Measurements from ENCODE around the gene HNRNPM.

HNRNPM gene

DNA sequence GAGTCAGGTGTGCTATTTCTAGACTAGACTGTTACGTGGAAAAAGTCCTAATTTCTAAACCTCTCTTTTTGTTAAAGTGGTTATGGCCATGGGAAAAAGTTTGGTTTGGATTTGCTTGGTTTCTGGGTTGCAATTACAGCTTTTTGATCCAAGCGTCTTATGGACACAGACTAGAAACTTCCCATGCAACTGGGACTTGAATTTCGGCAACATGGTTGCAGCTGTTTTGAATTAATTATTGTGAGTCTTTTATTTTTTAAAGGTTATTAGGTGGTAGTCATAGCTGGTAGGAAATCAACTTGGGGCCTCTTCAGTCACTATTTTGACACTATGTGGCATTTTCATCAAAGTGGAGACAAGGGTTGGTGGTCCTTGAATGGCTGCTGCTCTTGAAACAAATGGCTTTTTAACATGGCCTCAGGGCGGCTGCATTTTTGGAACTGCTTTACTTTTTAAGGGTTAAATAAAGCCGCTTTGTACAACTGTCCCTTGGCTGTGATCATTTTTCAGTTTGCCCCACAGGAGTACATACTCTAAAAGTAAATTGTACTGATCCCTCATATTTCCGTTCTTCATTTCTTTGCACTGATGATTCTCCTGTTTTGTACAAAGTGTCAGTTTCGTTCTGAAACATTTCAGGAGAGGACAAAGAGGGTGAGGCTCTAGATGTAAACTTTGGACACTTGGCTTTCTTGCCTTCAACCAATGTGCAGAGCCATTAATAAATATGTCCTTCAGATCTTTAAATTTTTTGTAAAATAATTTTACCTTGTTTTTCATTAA, 15.9 kb downstream of the HNRNPM start:
- no peak for DNase-seq

DNA sequence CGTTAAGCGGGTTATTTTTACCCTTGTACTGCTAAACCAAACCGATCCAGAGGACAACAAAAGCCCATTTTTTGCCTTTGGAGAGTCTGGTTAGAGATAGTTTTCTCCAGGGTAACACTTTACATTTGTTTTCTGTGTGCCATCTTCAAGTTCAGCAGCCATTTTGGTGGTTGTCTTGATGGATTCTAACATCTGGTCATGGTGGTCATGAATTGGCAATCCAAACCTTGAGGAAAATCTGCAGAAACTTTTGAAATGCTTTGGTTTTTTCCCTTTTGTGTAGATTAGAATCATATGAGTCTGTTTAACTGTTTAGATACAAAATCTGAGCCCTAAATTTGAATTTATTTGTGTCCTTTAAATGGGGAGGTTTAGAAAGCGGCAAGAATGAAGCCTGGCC, 16.6 kb downstream of the HNRNPM start:
- no peak for DNase-seq

GRCh38 chr19:8461891-8462290, 17.1 kb downstream of the HNRNPM start:
- DNase-seq: no peak

DNA sequence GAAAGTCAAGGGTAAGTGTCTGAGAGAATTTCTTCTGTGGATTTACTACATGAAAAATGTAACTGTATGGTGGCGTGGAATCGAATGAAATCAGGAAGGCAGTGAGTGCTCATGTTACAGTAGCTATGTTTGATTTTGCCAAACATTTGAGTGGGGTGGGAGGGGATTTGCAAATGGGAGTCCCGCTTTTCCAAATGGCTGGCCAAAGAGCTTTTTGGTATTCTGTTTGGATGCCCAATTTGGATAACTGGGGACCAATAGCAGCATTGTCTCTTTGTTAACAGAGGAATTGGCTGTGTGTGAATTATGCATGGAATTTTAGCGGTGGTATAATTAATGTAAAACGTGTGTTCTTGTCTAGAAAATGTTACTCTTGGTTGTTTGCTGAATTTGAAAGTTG, 17.8 kb downstream of the HNRNPM start:
- DNase-seq: no peak

DNA sequence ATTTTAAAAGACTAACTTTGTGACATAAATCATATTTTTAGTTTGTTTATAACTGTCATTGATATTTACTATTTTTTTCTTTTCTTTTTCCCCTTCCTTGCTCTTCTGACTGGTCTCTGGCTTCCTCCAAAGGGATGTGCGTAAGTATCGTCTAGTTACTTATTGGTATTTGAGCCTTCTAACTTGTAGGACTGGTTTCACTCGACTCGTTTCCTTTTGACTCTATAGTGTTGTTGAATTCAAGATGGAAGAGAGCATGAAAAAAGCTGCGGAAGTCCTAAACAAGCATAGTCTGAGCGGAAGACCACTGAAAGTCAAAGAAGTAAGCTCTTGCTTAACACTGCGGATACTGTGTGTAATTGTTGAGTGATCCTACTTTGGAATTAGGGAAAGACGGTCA, 18.6 kb downstream of the HNRNPM start:
- DNase-seq: no peak

DNA sequence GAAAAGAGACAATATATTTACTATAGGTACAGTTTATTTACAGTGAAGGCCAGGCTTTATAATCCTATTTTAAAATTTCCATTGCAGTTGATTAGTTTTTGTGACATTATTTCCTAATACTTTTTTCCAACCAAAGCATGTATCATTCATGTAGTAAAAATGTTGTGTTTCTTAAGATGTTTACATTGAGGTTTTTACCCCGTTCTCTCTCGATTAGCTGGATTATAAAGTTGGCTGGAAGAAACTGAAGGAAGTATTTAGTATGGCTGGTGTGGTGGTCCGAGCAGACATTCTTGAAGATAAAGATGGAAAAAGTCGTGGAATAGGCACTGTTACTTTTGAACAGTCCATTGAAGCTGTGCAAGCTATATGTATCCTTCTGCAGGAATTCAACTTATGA, 21.2 kb downstream of the HNRNPM start:
- DNase-seq: no peak

DNA sequence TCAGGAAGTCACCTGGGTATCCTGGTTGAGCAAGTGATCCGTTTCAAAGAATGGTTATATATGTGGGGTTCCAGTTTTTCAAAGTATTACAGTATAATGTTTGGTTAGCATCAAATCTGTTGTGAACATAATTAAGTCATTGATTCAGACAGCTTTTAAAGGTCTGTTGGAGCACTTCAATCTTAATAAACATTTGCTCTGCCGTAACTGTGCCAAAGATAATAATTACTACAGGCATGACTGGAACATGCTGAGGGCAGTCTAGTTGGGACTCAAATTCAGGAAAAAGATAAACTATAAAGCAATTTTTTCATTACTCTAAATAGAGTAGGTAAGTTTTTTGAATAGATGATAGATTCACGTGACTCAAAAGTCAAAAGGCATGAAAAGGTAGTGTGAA, 23.3 kb downstream of the HNRNPM start:
- DNase-seq: no peak

DNA sequence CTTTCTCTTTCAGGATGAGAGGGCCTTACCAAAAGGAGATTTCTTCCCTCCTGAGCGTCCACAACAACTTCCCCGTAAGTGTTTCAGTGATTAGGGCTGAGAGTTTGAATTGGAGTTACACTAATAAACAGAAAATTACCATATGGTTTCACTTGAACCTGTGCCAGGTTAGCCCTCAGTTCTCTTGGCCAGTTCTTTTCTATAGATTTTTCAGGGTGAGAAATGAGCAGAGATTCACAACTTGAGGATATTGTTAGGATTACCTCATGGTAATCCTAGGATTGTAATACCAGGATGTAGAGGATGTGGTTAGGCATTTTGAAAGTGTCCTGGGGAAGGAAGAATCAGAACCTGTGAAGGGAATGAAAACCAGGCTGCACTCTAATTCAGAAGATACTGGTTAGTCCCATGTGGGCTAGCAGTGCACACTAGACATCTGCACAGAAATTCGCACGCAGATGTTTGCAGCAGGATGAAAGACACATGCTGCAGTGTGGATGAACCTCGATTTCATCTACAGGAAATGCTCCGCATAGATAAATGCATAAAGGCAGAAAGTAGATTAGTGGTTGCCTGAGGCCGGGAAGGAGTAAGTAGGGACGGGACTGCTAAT, 24.1 kb downstream of the HNRNPM start:
- no peak for DNase-seq

DNA sequence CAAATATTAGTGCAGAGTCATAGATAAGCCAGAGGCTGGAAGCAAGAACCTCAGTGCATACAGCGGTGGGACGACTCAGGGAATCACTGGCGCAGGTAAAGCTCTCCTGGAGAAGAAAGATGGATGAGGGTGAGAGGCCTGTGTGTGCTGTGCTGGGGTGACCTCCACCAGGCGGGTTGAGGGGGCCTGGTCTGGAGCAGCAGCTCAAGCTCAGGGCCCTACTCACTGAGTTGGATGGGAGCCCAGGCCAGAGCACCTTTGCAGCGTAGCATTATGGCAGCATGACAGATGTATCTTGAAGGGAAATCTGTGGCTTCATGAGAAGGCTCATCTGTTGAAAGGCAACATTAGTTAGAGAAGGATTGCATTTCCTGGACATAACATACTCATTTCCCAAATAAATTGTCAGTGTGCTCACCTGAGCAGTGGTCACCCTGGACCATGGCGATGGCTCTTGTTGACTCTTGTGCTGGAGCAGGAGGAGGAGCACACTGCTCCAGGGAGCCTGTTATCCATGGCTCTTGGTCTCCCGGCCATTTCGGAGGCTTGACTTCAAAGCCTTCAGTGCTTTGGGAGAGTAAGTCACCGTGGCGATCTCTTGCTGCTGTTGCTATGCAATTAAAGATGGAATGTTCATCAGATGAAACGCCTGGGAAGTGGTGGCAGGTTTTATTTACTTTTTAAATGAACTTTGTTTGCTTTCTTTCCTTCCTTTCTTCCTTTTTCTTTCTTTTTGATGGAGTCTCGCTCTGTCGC, 25.0 kb downstream of the HNRNPM start:
- DNase-seq: no peak

- DNase-seq: no peak
Measured at GRCh38 chr19:8473648-8474476, 29.1 kb downstream of the HNRNPM start.

GRCh38 chr19:8475005-8475404, 30.2 kb downstream of the HNRNPM start:
- DNase-seq: no peak

DNA sequence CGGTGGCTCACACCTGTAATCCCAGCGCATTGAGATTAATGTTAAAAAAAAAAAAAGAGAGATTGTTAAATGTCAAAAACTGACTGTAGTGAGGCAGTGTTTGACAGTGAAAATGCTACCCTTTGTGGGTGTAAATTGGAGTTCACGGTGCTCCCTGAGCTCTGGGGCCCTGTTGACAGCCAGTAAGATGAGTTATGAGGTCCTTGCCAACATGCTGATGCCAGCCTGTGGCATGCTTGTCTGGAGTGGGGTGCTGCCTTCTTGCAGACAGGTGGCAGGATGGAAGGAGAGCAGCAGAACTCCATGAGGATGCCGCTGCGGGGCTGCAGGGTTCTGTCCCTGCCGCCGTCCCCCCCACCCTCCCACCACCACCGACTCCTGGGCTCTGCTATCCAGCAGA, 31.7 kb downstream of the HNRNPM start:
- no peak for DNase-seq

DNA sequence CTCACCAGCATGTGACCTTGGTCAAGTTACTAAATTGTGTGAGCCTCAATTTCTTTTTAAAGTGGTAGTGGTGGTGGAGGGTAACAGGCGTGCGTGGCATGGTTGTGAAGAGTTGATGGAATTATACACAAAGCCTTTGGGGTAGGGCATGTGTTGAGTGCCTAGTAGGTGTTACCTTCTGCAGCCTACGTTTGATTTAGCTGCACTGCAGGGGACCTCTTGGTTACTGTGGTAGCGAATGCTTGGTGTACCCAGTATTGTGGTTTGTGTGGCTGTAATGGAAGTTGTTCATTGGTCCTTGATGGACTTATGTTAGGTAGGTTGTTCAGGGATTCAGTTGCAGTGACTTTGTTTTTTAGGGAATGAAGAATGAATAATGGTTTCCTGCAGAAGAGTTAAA, 33.1 kb downstream of the HNRNPM start:
- no peak for DNase-seq

DNA sequence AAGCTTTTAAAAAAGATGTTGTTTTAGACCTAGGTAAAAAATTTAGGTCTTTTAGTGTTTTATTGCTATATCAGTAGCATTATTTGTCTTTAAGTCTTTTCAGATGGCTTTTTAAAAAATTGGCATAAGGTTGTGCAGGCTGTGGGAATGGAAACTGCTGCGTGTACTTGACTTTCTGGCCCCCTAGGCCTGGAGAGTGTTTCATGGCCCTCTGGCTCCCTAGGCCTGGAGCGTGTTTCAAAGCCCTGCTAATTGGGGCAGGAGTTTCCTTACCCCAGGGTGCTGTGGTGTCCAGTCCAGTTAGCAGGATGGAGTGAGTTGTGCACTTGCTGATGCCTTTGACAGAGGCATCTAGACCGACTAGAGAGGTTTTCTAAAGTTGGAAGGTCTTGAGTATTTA, 33.8 kb downstream of the HNRNPM start:
- DNase-seq: no peak

DNA sequence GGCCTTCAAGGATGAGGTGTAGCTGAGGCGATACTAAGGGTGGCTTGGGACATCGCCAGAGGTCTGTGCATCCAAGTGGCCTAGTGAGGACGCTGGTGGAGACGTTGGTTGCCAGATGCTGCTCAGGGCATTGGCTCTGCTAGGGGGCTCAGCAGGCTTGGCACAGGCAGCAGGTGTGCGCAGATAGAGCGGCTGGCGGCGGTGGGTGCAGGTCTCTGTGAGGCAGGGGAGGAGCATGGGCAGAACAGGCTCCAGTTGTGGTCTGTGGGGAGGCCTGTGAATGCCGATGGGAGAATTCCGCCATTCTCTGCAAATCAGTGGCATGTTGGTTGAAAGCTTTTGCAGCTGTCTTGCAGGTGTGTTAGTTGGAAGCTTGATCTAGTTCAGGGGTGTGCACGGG, 36.4 kb downstream of the HNRNPM start:
- DNase-seq: no peak

GRCh38 chr19:8481616-8482015, 36.8 kb downstream of the HNRNPM start:
- no peak for DNase-seq

DNA sequence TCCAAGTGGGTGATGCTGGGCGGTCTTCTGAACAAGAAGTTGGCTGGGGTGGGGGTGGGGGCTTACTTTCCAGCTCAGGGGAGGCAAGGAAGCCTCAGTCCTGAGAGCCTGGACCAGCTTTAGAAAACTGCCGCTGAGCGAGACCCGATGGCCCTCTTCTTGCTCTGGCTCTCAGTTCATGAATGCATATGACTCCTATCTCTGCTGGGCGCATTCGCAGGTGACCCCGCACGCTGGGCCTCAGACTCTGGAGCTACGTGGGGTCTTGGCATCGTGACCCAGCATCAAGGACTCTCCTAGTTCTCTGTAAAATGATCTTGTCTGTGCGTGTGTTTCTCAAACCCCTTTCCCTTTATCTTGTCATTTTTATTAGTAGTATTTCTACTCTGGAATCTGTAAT, 37.9 kb downstream of the HNRNPM start:
- DNase-seq: no peak

GRCh38 chr19:8483165-8483564, 38.4 kb downstream of the HNRNPM start:
- DNase-seq: no peak

DNA sequence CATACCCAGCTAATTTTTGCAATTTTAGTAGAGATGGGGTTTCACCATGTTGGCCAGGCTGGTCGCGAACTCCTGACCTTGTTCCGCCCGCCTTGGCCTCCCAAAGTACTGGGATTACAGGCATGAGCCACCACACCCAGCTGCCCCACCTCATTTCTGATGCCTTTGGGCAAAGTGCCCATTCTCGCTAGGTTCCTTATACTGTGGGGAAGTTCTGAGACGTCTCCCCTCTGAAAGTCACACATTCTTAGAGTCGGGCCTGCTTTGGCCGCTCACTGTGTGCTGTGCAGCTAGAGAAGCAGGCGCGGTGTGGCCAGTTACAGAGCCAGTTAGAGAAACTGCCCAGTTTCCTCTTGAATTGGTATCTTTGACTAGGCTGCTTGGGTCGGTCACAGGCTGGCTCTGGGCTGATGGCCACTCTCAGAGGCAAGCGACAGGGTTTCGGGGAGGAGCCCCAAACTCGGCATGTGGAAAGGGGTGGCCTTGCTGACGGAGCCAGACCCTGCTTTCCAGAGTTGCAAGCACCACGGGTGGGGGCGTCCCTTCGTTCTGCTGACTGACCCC, 39.6 kb downstream of the HNRNPM start:
- no peak for DNase-seq

DNA sequence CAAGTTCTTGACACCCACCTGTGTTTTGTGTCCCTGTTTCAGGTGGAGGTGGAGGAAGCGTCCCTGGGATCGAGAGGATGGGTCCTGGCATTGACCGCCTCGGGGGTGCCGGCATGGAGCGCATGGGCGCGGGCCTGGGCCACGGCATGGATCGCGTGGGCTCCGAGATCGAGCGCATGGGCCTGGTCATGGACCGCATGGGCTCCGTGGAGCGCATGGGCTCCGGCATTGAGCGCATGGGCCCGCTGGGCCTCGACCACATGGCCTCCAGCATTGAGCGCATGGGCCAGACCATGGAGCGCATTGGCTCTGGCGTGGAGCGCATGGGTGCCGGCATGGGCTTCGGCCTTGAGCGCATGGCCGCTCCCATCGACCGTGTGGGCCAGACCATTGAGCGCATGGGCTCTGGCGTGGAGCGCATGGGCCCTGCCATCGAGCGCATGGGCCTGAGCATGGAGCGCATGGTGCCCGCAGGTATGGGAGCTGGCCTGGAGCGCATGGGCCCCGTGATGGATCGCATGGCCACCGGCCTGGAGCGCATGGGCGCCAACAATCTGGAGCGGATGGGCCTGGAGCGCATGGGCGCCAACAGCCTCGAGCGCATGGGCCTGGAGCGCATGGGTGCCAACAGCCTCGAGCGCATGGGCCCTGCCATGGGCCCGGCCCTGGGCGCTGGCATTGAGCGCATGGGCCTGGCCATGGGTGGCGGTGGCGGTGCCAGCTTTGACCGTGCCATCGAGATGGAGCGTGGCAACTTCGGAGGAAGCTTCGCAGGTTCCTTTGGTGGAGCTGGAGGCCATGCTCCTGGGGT, 41.0 kb downstream of the HNRNPM start:
- DNase-seq: no peak

DNA sequence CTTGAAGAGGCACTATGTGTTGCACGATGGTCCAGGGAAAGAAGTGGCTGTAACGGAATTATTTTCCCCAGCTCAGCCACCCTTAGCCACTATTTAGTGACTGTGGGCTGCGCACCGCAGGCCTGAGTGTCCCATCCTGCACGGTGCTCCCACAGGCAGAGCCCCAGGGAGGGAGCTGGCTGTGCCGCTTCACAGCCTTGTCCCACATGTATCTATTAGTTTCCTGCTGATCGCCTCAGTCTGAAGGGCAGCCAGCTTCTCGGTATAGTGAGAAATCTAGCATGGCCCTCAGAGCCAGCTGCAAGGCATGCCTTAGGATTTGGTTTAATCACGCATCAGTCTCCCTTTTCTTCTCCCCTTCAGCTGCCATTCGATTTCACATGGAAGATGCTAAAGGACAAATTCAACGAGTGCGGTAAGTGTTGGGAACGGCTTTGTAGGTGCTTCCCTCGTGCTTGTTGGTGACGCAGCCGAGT, 41.9 kb downstream of the HNRNPM start:
- no peak for DNase-seq
